OCI-LY7 (cell line): Measurements from ENCODE around the gene NEURL4.

Source experiments
- EZH2phosphoT487 ChIP-seq: fragments of 200-600 bp; sonication (generic); IDR thresholded peaks from 2 replicates; pipeline ENCODE4 v1.6.1; 2018; ENCODE audit warnings: low read depth, borderline replicate concordance, mild to moderate bottlenecking, mixed run types, antibody characterized with exemption, low read length, moderate library complexity, mixed read lengths
- TF ChIP-seq, protein P1 (sequence below): fragments of 200-600 bp; sonication (generic); conservative IDR thresholded peaks from 2 replicates; pipeline ENCODE4 v1.5.1; 2014; ENCODE audit warnings: mild to moderate bottlenecking, antibody characterized with exemption, low read length, moderate library complexity, mixed read lengths

DNA sequence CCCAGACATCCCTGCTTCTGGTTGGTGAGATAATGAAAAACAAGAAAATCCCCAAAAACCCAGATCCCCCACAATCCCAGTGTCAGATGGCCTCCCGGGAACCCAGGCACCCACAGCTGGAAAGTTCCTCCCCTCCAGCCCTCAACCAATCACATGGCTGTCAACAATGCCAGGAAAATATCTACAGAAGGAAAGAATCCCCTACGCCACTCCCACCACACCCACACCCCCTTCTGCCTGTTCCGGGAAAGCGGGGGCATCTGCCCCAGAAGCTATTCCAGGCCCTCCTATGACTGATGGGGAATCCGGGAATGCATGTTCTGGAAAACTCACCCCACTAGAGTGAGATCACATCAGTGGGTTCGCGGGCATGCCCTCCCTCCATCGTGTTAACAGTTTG is 27.6 kb upstream of the NEURL4 start:
- TF ChIP-seq, protein P1, sequence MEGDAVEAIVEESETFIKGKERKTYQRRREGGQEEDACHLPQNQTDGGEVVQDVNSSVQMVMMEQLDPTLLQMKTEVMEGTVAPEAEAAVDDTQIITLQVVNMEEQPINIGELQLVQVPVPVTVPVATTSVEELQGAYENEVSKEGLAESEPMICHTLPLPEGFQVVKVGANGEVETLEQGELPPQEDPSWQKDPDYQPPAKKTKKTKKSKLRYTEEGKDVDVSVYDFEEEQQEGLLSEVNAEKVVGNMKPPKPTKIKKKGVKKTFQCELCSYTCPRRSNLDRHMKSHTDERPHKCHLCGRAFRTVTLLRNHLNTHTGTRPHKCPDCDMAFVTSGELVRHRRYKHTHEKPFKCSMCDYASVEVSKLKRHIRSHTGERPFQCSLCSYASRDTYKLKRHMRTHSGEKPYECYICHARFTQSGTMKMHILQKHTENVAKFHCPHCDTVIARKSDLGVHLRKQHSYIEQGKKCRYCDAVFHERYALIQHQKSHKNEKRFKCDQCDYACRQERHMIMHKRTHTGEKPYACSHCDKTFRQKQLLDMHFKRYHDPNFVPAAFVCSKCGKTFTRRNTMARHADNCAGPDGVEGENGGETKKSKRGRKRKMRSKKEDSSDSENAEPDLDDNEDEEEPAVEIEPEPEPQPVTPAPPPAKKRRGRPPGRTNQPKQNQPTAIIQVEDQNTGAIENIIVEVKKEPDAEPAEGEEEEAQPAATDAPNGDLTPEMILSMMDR, result no peak
- TF ChIP-seq EZH2phosphoT487, result no peak
